ENCODE measurements around the gene LRFN2.

The LRFN2 gene

DNA sequence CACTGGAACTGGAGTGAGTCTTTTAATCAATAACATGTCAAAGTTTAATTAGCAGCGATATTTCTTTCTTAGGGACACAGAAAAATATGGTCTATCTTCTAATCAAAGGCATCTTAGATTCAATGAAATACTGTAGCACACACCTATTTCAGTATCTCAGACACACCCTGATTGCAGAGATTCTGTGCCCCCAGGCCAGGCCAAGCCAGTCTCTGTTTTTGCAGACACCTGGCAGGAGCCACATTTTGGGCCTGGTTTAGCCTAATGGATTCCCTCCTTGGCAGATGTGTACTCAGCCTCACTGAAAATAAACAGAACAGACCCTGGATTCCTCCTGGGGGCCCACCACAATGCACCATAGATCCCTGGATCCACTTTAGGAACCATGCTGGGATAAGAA is 74.8 kb downstream of the LRFN2 start:
- no peak for DNase-seq

GRCh38 chr6:40511884-40512283 is 75.3 kb downstream of the LRFN2 start:
- DNase-seq, result no peak

DNA sequence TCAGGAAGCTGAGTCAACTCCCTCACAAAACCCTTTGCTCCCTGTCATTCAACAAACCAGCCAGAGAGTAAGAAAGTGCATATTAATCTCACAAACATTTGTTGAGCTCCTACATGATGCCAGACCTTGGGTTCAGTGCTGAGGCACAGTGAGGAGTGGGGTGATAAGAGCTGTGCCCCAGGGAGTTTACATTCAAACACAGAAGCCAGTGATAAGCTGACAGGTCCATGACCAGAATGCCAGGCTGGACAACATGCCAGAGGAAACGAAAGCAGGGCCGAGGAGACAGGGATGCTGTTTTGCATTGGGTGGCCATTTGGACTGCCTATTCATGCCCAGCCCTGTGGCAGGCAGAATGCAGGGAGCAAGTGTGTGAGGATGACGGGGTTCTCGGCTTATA is 76.7 kb downstream of the LRFN2 start:
- DNase-seq, result no peak

DNA sequence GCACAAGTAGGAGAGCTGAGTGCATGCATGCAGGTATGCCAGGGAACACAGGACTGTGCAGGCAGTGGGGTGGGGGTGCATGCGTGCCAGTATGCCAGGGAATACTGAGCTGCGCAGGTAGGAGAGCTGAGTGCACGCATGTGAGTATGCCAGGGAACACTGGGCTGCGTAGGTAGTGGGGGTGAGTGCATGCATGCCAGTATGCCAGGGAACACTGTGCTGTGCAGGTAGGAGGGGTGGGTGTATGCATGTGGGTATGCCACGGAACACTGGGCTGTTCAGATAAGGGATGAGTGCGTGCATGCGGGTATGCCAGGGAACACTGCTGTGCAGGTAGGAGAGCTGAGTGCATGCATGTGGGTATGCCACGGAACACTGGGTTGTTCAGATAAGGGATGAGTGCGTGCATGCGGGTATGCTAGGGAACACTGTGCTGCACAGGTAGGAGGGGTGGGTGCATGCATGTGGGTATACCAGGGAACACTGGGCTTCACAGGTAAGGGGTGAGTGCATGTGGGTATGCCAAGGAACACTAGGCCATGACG is 77.4 kb downstream of the LRFN2 start:
- DNase-seq, result no peak

DNA sequence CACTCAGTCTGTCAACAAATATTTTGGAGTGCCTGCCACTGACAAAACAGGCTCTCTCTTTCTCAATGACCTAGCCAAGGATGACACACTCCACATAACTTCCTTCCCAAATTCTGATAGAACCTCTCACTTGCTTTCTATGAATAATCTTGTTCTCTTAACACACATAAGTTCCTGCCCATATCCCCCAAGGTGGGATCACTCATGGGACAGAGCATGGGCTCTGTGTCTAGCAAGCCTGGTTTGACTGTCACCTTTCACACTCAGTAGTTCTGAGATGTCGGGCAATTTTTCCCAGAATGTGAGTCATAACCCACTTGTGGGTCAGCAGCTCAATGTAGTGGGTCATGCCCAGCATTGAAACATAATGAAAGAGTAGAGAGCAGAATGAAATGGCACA is 78.1 kb downstream of the LRFN2 start:
- no peak for DNase-seq

DNA sequence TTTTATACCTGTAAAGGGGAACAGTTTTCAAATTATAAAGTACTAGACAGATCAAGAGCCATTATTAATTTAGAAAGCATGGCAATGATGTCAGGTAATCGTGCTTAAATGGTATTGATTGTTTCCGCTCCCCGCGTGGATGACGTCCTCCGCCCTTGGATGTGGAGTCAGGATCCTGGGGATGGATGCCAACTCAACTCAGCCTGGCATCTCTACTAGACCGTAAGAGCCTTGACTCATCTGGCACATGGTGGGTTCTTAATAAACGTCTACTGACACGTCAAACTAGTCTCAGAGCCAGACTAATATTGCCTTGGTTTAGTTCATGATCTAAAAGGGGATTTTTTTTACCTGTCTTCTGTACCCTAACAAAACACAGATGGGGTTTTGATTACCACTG is 80.2 kb downstream of the LRFN2 start:
- DNase-seq, result no peak

DNA sequence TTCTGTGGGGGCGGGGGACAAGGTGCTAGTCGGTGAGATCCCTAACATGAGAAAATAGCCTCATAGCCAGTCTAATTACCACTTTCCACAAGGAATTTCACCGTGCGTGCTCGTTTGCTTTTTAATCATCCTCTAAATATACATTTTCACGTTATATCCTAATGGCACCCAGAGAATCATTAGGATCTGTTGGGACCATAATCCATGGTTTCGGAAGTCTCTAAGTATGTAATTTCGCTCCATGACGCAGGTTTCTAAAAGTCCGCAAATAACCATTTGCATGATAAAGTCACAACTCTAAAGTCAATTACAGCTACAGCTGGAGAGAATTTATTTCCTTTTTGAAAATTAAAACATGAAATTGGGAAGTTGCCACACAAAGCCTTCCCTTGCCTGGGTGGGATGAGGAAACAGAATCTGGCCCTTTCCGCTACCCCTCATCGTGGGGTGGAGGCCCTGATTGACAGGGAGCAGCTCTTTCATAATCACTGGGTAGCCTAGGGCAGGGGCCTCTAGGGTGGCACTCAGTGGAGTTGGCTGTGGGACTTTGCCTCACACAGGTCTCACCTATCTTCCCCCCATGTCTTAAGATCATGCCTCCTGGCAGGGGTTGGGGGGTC is 81.9 kb downstream of the LRFN2 start:
- DNase-seq, result no peak

- no peak for DNase-seq
Measured at GRCh38 chr6:40504274-40504673, 82.9 kb downstream of the LRFN2 start.

DNA sequence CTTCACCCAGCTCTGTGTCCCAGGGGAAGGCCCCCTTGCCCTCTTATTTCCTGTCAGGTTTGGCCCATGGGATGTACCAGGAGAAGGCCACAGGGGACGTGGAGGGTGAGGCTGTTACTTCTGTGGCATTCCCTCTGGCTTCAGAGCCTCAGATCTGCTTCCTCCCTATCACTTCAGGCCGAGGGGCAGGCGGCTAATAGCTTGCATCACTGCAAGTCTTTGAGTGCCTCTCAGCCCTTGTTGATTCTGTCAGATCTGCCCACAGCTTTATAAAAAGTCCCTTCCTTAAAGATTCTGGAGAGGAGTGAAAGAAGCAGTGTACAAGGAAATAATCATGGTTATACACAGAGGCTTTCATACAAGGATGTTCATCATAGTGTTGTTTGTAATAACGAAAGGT is 86.9 kb downstream of the LRFN2 start:
- no peak for DNase-seq

DNA sequence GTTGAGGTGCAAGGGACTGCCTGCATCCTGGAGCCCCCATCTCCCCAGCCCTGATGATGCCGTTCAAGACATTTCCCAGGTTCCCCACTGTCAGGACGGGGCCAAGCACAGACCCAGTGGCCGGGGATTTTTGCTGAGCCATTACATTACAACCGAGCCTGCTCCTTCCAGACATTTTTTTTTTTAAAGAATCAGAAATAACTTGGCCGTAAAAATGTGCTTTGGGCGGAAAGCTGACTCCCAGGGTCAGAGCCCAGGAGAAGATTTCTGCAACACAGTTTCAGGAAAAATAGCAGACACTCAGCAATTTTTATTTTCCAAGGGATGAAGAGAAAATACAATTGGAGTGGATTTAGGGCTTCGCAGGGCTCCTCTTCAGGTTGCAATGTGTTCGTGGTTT is 87.9 kb downstream of the LRFN2 start:
- DNase-seq, result no peak

- DNase-seq, result no peak
Measured at GRCh38 chr6:40498148-40498547, 89.0 kb downstream of the LRFN2 start.

DNA sequence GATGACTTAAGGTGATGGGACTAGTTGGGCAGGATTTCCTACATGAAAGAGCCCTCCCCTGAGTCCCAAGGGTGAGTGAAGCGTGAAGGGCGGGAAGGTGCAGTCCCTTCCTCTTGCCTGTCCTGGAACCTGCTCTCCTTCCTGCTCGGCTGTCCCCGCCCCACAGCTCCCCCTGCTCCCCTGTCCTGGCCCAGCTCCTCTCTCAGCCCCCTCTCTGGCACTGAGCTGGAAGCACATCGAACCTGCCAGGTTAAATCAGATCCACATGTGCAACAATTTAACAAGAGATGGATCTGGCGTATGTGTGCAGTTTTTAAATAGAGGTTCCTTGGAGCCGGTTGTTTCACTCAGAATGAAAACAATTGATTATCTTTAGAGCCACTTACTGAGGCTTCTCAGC is 95.0 kb downstream of the LRFN2 start:
- no peak for DNase-seq

DNA sequence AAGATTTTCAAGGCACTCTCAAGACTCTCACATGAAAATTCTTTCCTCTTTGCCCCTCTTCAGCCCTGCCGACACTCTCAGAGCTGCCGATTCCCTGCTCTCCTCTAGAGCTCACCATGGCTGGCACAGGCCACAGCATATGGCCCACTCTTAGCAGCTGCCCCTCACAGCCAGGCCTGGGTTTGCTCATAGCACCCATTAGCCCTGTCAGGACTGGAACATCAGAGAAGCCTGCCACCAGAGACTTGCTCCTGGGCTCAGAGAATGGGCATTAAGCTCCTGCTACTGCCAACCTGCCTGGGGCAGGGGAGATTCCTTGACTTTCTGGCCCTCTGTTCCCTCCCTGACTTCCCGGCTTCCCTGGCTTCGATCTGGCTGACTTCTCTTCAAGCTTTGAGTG is 96.7 kb downstream of the LRFN2 start:
- no peak for DNase-seq

- DNase-seq, result no peak
Measured at GRCh38 chr6:40489798-40490197, 97.4 kb downstream of the LRFN2 start.

- DNase-seq, result no peak
Measured at GRCh38 chr6:40486576-40486975, 100.6 kb downstream of the LRFN2 start.

- DNase-seq, result no peak
Measured at GRCh38 chr6:40485795-40486194, 101.4 kb downstream of the LRFN2 start.

- DNase-seq, result peak; percentile 54
Measured at GRCh38 chr6:40485300-40485699, 101.9 kb downstream of the LRFN2 start.

DNA sequence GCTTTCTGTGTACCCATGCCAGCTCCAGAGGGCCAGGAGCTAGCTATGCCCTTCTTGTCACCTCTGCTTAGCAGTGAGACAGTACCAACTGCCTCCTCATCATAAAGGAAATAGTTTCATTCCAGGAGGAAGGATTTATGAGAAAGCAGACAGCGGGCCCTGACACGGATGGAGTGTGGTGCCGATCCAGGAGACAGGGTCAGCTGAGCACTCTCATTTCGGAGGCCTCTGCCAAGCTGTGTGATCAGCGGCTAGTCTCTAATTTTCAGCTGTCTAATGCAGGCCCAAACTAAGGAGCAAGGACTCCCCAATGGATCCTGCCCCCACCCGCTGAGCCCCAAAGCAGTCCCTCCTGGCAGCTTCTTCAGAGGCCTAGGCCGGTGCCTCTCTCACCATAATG is 103.1 kb downstream of the LRFN2 start:
- no peak for DNase-seq

DNA sequence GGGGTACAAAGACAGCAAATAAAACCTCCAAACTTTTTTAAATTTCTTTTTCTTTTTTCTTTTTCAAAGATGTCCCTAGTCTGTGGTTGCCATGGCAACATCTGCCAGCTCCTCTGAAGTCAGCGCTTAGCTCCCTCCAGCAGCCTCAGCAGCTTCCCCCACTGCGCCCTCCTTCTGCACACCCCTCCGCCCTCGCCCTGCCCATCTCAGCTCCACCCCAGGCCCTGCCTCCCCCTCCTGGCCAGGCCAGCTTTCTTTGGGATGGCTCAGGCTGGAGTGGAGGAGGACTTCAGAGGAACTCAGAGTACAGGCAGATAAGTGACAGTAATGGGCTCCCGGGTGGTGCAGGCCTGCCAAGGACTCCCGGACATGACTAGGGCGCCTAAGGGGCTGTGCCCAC is 104.6 kb downstream of the LRFN2 start:
- DNase-seq, result no peak

GRCh38 chr6:40480678-40481077 is 106.5 kb downstream of the LRFN2 start:
- no peak for DNase-seq

GRCh38 chr6:40479706-40480105 is 107.5 kb downstream of the LRFN2 start:
- DNase-seq, result no peak

DNA sequence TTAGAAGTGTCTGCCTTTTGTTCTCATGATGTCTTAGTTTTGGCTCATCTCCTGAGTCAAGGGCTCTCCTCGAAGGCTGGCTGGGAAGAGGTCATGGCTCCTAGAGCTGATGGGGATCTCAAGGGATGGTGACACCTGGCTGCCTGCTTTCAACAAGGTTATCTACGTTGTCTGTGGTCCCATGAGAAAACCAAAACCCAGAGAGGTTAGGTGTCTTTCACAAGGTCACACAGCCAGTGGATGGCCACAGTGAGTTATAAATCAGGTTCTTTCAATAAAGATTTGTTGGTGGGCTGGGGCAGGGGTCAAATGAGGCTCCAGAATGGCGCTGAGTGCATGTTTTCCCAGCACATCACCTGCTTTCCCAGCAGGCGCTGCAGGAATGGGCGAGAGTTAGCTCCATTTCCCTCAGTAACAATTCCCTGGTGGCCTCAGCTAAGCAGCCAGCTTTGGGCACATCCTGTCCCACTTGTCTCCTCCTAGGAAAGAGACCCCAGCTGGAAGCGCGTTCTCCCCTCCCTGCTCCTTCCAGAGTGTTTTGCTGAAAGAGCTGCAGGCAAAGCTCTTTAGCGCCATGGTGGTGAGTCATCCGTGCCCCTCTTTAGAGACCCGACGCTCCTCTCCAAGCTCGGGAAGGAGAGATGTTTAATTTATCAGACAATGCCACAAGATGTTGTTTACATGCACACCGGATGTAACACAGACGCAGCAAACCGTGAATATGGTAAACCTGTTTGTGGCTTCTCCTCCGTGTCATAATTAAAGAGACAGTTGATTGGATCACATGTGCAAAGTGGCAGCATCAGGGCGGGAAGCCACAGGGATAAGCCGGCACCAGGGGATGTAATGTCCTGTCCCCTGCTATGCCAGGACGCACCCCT is 109.7 kb downstream of the LRFN2 start:
- no peak for DNase-seq

- DNase-seq, result no peak
Measured at GRCh38 chr6:40476673-40477072, 110.5 kb downstream of the LRFN2 start.

DNA sequence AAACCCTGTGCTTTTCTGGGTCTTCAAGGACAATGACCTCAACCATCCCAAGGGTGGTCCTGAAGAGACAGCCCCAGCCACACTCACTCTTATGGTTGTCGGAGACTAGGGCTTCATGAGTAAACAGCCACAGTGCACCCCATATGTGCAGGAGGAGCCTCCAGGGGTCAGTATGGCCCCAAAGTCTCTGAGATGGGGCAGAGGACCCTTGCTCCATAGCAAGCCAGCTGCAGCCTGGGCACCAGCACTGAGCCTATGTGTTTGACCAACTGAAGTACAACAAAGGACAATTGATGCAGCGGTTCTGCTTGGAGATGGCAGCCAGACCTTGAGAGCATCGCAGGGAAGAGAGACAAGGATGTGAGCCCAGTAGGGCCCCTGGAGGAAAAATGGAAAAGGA is 112.2 kb downstream of the LRFN2 start:
- no peak for DNase-seq

All from right kidney (tissue), 1 donor.